HG02798 (cell line): ENCODE results near the gene BRD9.

Experiments used
- ATAC-seq: cut with Tn5 transposase; IDR thresholded peaks from one replicate; pipeline ENCODE4 v1.9.1; 2021; ENCODE audit warnings: mild to moderate bottlenecking; ENCODE audit not compliant: unreplicated experiment, poor library complexity

BRD9 gene

DNA sequence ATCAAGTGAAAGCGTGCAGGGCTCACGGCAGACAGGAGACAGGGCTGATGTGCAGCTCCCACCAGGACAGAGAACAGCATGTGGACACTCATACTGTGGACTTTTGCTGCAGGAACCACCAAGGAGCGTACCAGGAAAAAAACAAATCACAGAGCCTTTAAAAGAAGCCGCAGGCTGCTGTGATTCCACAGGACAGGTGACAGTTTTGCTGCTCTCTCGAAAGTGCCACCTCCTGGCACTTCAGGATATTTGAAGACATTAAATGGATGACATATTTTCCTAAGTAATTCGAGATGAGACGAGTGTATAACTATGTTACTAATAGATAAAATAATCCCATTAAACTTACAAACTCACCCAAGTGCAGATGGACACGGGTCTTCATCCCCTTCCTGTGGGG, 71.1 kb downstream of the BRD9 start:
- no peak for ATAC-seq

DNA sequence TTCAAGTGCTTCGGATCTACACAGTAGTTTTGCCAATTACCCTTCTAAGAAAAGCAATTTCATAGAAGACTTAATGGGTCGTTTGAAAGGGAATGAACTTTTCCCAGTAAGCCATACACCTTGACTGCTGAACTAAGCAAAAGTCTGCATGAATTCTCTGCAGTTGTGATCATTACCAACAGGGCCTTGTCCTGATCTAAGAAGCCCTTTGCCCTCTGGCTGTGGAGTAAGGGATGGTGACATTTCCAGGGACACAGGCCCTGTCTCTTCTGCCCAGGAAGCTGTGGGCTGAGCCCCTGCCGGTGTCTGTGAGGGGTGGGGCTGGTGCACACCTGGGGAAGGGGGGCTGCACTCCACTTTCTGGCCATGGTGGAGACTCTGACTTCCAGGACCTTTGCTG, 72.4 kb downstream of the BRD9 start:
- no peak for ATAC-seq

DNA sequence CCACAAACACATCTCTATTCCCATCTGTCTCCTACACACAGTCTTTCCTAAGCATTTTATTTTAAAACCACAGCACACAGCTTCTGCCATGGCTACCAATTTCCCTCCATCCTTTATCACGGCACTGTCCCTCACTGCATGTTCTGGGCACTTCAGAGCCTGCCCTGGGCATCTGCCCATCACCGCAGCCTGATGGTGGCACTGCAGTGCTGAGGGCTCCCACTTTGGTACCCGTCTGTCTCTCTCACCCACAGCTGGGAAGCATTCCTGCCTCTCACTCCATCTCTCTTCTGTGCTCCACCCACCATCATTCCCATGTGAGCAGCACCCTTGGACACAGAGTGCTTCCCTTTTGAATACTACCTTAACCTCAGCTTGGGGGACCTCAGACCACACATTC, 73.5 kb downstream of the BRD9 start:
- no peak for ATAC-seq

DNA sequence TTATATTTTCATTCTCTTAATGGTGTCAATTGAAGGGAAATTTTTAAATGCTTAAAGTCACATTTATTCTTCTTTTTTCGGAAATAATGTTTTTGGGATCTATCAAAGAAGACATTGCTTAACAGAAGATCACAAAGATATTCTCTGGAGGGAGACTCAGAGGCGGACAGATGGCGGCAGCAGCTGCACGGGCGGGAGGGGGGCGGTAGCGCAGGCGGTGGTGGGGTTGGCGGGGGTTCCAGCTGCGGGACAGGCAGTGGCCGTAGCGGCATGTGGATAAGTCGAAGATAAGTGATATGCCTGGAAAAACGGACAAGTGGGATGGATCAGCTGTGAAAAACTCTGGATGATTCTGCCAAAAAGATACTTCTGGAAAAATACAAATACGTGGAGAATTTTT, 76.4 kb downstream of the BRD9 start:
- ATAC-seq: no peak

DNA sequence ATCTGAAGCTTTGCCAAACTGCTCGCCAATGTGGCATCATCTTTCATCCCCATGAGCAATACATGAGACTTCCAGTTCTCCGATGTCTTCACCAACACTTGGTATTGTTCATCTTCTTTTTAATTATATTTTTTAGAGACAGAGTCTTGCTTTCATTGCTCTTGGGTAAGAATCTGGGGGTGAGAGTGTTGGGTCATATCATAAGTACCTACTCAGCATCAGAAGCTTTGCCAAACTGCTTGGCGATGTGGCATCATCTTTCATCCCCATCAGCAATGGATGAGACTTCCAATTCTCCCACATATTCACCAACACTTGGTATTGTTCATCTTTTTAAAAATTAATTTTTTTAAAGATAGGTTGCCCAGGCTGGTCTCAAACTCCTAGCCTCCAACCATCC, 77.2 kb downstream of the BRD9 start:
- no peak for ATAC-seq
